ENCODE results near the gene ANKRD37. TPM values are rescaled to one million over a fixed set of nuclear protein-coding genes. Genes with fewer than 3 reads are reported as not detected.

Gene ANKRD37, protein sequence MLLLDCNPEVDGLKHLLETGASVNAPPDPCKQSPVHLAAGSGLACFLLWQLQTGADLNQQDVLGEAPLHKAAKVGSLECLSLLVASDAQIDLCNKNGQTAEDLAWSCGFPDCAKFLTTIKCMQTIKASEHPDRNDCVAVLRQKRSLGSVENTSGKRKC
- 11.0 TPM for total RNA-seq
- 13.6 TPM for polyA plus RNA-seq
- long read RNA-seq, donor 1, partial matches to known transcripts: 0 of 1 reads
- long read RNA-seq, donor 1, other reads (novel, unspliced or antisense): 0 of 1 reads
- long read RNA-seq, donor 2: 0 reads
- long read RNA-seq, donor 3, transcript ANKRD37-201 (5 exons, 1,141 nt): major isoform, 11 of 90 reads
- long read RNA-seq, donor 3, partial matches to known transcripts: 64 of 90 reads
- long read RNA-seq, donor 3, other reads (novel, unspliced or antisense): 14 of 90 reads
- long read RNA-seq, donor 4, partial matches to known transcripts: 35 of 37 reads
- long read RNA-seq, donor 4, other reads (novel, unspliced or antisense): 0 of 37 reads
- long read RNA-seq, donor 5, transcript ANKRD37-205 (2 exons, 668 nt): minor isoform, 5 of 40 reads
- long read RNA-seq, donor 5, transcript ANKRD37-201 (5 exons, 1,141 nt): major isoform, 27 of 40 reads
- long read RNA-seq, donor 5, partial matches to known transcripts: 6 of 40 reads
- long read RNA-seq, donor 5, other reads (novel, unspliced or antisense): 0 of 40 reads
- long read RNA-seq, donor 6, transcript ANKRD37-201 (5 exons, 1,141 nt): major isoform, 9 of 11 reads
- long read RNA-seq, donor 6, partial matches to known transcripts: 0 of 11 reads
- long read RNA-seq, donor 6, other reads (novel, unspliced or antisense): 0 of 11 reads
- long read RNA-seq, donor 7, transcript ANKRD37-201 (5 exons, 1,141 nt): major isoform, 17 of 18 reads
- long read RNA-seq, donor 7, partial matches to known transcripts: 0 of 18 reads
- long read RNA-seq, donor 7, other reads (novel, unspliced or antisense): 0 of 18 reads
- long read RNA-seq, donor 8, partial matches to known transcripts: 0 of 5 reads
- long read RNA-seq, donor 8, other reads (novel, unspliced or antisense): 0 of 5 reads
- long read RNA-seq, donor 9, partial matches to known transcripts: 0 of 2 reads
- long read RNA-seq, donor 9, other reads (novel, unspliced or antisense): 0 of 2 reads
- long read RNA-seq, donor 10, partial matches to known transcripts: 0 of 4 reads
- long read RNA-seq, donor 10, other reads (novel, unspliced or antisense): 0 of 4 reads

DNA sequence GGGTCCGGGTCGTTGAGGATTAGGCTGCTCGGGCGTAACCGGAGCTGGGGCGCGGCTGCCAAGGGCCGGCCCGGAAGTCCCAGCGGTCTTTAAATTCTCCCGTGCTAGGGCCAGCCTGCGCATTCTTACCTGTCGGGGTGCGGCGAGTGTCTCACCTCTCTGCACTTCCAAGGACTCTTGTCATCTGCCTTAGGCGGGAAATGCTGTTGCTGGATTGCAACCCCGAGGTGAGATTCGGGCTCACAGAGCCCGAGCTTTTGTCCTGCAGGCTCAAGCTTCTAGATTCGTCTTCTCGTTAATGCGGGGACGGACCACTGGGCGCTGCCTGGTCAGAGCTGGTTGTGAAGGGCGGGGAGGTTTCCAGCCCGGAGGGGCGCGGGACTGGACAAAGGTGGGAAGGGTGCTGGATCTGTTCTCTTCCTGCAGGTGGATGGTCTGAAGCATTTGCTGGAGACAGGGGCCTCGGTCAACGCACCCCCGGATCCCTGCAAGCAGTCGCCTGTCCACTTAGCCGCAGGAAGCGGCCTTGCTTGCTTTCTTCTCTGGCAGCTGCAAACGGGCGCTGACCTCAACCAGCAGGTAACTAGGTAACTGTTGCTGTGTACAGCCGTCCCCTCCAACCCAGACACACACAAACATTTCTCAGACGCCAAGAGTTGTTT, at the start of gene ANKRD37:
Gene ANKRD37, plus strand, starts transcription at position 118 of the 662 bp plus-strand sequence. Its CDS starts 83 bp downstream, at position 201.
- Histone ChIP-seq H3K4me3 (ENCODE audit: low read length in 2 of 2) (peak within 1 kb of the TSS; percentile 75 to 92), H3K4me1 (ENCODE audit: control insufficient read depth in 2 of 2, insufficient read depth in 2 of 2, low read length in 2 of 2) (peaks cover 6% of the 10 kb centered on the region in 2 donors), H3K36me3 (ENCODE audit: control insufficient read depth in 2 of 2, insufficient read depth in 2 of 2, low read length in 1 of 2) (peaks cover 0 to 29% of the 10 kb centered on the region in 2 donors), H3K27ac (ENCODE audit: low read depth in 1 of 2, low read length in 1 of 2) (peak within 1 kb of the TSS; percentile 99 to 100), H3K9me3 (ENCODE audit: control insufficient read depth in 2 of 2, insufficient read depth in 1 of 2, low read length in 1 of 2) (no peaks in the 10 kb centered on the region), H3K27me3 (ENCODE audit: control insufficient read depth in 2 of 2, insufficient read depth in 1 of 2, low read length in 1 of 2) (no peaks in the 10 kb centered on the region)
- DNase-seq (ENCODE audit: low read depth in 6 of 9, low spot score in 9 of 9): peak in 4 of 9 donors; percentile 2 to 15 (median 8)
- WGBS: 27% methylated on average over 38 of the region's 38 CpGs

DNA sequence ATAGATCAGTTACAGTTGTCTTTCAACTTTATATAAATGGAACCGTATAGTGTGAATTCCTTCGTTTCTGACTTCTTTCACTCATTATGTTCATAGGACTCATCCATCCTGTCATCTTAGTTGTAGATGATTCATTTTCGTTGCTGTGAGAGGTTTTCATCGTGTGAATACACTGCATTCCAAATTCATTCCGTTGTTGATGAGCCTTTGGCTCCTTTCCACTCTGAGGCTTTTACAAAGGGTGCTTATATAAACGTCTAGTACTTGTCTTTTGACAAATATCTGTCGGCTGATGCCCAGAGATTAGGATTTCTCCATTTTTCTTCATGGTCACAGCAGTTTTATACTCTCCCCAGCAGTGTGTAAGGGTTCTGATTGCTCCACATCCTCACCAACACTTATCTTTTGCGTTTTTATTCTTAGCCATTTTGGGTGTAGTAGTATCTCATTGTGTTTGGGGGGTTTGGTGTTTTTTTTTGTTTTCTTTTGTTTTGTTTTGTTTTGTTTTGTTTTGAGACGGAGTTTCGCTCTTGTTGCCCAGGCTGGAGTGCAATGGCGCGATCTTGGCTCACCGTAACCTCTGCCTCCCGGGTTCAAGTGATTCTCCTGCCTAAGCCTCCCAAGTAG, 49.6 kb upstream of the ANKRD37 start:
- H3K27ac ChIP-seq (ENCODE audit: low read depth in 1 of 2, low read length in 1 of 2): no peak overlapping the region
- H3K9me3 ChIP-seq (ENCODE audit: control insufficient read depth in 2 of 2, insufficient read depth in 1 of 2, low read length in 1 of 2): no peaks in the 10 kb centered on the region
- no peaks in the 10 kb centered on the region for H3K36me3 ChIP-seq (ENCODE audit: control insufficient read depth in 2 of 2, insufficient read depth in 2 of 2, low read length in 1 of 2)
- peaks cover 0 to 7% of the 10 kb centered on the region in 2 donors for H3K4me1 ChIP-seq (ENCODE audit: control insufficient read depth in 2 of 2, insufficient read depth in 2 of 2, low read length in 2 of 2)
- WGBS: 98% methylated on average over 14 of the region's 14 CpGs
- H3K27me3 ChIP-seq (ENCODE audit: control insufficient read depth in 2 of 2, insufficient read depth in 1 of 2, low read length in 1 of 2): no peaks in the 10 kb centered on the region
- no peak for DNase-seq (ENCODE audit: low read depth in 6 of 9, low spot score in 9 of 9)
- H3K4me3 ChIP-seq (ENCODE audit: low read length in 2 of 2): no peak overlapping the region

DNA sequence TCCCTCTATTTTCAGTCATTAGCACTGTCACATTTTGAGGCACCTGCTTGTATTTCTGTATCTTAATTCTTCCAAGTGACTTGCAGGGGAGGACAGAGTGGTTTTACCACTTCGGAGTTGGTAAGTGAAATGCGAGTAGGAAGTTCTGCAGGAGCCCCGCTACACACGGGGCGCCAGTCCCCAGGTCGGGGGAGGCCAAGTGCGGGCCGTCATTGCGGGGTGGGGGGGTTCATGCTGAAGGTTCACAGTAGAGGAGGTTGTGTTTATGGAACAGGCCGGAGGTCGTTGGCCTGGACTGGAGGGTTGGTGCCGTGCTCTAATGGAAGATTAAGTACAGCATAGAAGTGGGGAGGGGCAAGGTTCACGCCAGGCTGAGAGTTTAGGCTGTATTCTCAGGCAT, 45.0 kb upstream of the ANKRD37 start:
- Histone ChIP-seq H3K36me3 (ENCODE audit: control insufficient read depth in 2 of 2, insufficient read depth in 2 of 2, low read length in 1 of 2) (no peaks in the 10 kb centered on the region), H3K27me3 (ENCODE audit: control insufficient read depth in 2 of 2, insufficient read depth in 1 of 2, low read length in 1 of 2) (no peaks in the 10 kb centered on the region), H3K27ac (ENCODE audit: low read depth in 1 of 2, low read length in 1 of 2) (no peak overlapping the region), H3K4me1 (ENCODE audit: control insufficient read depth in 2 of 2, insufficient read depth in 2 of 2, low read length in 2 of 2) (no peaks in the 10 kb centered on the region), H3K4me3 (ENCODE audit: low read length in 2 of 2) (no peak overlapping the region), H3K9me3 (ENCODE audit: control insufficient read depth in 2 of 2, insufficient read depth in 1 of 2, low read length in 1 of 2) (no peaks in the 10 kb centered on the region)
- 94% methylated on average over 13 of the region's 13 CpGs for WGBS
- no peak for DNase-seq (ENCODE audit: low read depth in 6 of 9, low spot score in 9 of 9)

DNA sequence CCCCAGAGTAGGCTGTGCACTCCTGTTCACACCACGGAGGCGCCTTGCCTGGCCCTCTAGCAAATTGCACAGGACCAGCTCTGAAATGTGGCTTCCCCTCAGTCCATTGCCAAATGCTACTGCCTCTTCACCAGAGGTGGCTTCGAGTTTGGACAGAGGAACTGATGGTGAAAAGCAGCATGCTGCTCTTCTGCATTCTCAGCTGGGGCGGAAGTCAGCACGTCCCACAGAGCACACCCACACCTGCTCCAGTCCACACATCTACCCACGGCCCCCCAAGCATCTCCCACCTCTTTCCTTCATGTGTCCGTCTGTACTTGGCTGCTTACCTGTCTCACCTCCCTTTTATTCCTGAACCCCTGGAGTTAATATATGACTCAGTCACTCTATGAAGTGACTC, 44.4 kb upstream of the ANKRD37 start:
- DNase-seq (ENCODE audit: low read depth in 6 of 9, low spot score in 9 of 9): no peak
- Histone ChIP-seq H3K27ac (ENCODE audit: low read depth in 1 of 2, low read length in 1 of 2) (no peak overlapping the region), H3K36me3 (ENCODE audit: control insufficient read depth in 2 of 2, insufficient read depth in 2 of 2, low read length in 1 of 2) (no peaks in the 10 kb centered on the region), H3K4me3 (ENCODE audit: low read length in 2 of 2) (no peak overlapping the region), H3K27me3 (ENCODE audit: control insufficient read depth in 2 of 2, insufficient read depth in 1 of 2, low read length in 1 of 2) (no peaks in the 10 kb centered on the region), H3K9me3 (ENCODE audit: control insufficient read depth in 2 of 2, insufficient read depth in 1 of 2, low read length in 1 of 2) (no peaks in the 10 kb centered on the region), H3K4me1 (ENCODE audit: control insufficient read depth in 2 of 2, insufficient read depth in 2 of 2, low read length in 2 of 2) (no peaks in the 10 kb centered on the region)
- 91% methylated on average over 7 of the region's 7 CpGs for WGBS

DNA sequence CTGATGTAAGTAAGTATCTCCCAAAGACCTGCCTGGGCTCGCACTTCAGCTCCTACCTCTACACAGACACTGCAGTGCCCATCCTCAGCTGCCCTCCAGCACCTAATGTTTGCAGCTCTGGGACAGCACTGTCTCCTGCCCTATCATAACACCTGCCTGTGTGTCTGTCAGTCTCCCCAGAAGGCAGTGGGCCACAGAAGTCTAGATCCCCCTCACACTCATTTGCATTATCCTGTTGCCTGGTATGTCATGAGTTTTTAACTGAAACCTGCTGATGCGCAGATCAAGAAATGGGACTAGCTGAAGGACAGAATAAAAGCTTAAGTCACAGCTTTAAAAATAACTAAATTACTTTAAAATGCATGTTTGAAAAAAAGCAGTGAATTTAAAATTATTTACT, 43.9 kb upstream of the ANKRD37 start:
- no peak for DNase-seq (ENCODE audit: low read depth in 6 of 9, low spot score in 9 of 9)
- Histone ChIP-seq H3K27me3 (ENCODE audit: control insufficient read depth in 2 of 2, insufficient read depth in 1 of 2, low read length in 1 of 2) (no peaks in the 10 kb centered on the region), H3K4me1 (ENCODE audit: control insufficient read depth in 2 of 2, insufficient read depth in 2 of 2, low read length in 2 of 2) (no peaks in the 10 kb centered on the region), H3K36me3 (ENCODE audit: control insufficient read depth in 2 of 2, insufficient read depth in 2 of 2, low read length in 1 of 2) (no peaks in the 10 kb centered on the region), H3K4me3 (ENCODE audit: low read length in 2 of 2) (no peak overlapping the region), H3K27ac (ENCODE audit: low read depth in 1 of 2, low read length in 1 of 2) (no peak overlapping the region), H3K9me3 (ENCODE audit: control insufficient read depth in 2 of 2, insufficient read depth in 1 of 2, low read length in 1 of 2) (no peaks in the 10 kb centered on the region)
- 98% methylated on average over 2 of the region's 2 CpGs for WGBS

DNA sequence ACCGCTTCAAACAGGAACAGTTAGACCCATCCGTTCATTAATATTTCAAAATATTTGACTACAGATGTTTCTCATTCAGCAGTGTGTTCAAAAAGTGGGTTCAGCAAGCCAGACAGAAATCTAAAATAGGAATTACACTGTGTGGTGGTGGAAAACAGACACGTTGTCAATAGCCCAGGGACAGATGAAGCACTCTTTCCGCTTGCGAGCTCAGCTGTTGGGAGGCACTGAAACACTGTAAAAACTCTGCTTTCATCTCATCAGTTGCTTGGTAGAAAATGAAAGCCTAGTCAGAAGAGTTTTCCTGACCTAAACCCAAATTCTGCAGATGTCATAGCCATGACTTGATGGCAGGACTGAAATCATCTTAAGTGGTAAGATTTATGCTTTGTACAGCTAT, 39.4 kb upstream of the ANKRD37 start:
- 97% methylated on average over 5 of the region's 5 CpGs for WGBS
- H3K36me3 ChIP-seq (ENCODE audit: control insufficient read depth in 2 of 2, insufficient read depth in 2 of 2, low read length in 1 of 2): no peaks in the 10 kb centered on the region
- H3K4me3 ChIP-seq (ENCODE audit: low read length in 2 of 2): no peak overlapping the region

DNA sequence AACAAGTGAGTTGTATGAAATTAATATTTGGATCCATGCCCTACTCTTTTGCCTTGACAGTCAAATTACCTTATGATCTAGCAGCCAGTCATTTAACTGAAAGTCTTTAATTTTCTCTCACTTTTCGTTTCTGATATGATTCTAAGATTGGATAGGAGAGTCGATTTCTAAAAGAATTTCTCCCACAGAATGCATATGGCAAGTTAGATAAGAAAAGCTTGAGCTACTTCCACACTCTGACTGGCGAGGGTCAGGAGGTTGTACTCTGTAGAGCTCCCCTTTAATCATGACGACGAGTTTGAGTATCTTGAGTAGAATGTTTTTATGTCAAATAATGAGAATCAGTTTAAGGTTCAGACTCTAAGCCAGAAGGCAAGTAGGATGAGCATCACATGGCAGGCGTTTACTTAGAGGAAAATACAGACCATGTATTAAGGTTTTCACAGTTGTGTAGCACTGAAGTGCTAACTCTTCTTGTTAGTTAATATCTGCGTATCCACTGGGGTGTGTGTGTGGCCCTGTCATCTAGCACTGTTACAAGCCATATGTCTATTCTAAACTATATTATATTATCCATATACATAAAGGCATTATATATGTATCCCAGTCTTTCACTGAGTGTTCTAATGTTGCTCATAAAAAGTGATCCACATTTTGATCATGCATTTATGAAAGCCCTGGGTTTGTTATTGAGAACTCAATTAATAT, 38.8 kb upstream of the ANKRD37 start:
- no peak for DNase-seq (ENCODE audit: low read depth in 6 of 9, low spot score in 9 of 9)
- H3K27ac ChIP-seq (ENCODE audit: low read depth in 1 of 2, low read length in 1 of 2): no peak overlapping the region
- H3K9me3 ChIP-seq (ENCODE audit: control insufficient read depth in 2 of 2, insufficient read depth in 1 of 2, low read length in 1 of 2): no peaks in the 10 kb centered on the region
- H3K4me1 ChIP-seq (ENCODE audit: control insufficient read depth in 2 of 2, insufficient read depth in 2 of 2, low read length in 2 of 2): no peaks in the 10 kb centered on the region
- H3K4me3 ChIP-seq (ENCODE audit: low read length in 2 of 2): no peak overlapping the region
- 94% methylated on average over 7 of the region's 7 CpGs for WGBS
- no peaks in the 10 kb centered on the region for H3K36me3 ChIP-seq (ENCODE audit: control insufficient read depth in 2 of 2, insufficient read depth in 2 of 2, low read length in 1 of 2)
- no peaks in the 10 kb centered on the region for H3K27me3 ChIP-seq (ENCODE audit: control insufficient read depth in 2 of 2, insufficient read depth in 1 of 2, low read length in 1 of 2)

More for the DNA sequence above, 39.4 kb upstream of the ANKRD37 start:
- no peaks in the 10 kb centered on the region for H3K27me3 ChIP-seq (ENCODE audit: control insufficient read depth in 2 of 2, insufficient read depth in 1 of 2, low read length in 1 of 2)
- no peak overlapping the region for H3K27ac ChIP-seq (ENCODE audit: low read depth in 1 of 2, low read length in 1 of 2)
- H3K4me1 ChIP-seq (ENCODE audit: control insufficient read depth in 2 of 2, insufficient read depth in 2 of 2, low read length in 2 of 2): no peaks in the 10 kb centered on the region
- no peak for DNase-seq (ENCODE audit: low read depth in 6 of 9, low spot score in 9 of 9)
- no peaks in the 10 kb centered on the region for H3K9me3 ChIP-seq (ENCODE audit: control insufficient read depth in 2 of 2, insufficient read depth in 1 of 2, low read length in 1 of 2)

DNA sequence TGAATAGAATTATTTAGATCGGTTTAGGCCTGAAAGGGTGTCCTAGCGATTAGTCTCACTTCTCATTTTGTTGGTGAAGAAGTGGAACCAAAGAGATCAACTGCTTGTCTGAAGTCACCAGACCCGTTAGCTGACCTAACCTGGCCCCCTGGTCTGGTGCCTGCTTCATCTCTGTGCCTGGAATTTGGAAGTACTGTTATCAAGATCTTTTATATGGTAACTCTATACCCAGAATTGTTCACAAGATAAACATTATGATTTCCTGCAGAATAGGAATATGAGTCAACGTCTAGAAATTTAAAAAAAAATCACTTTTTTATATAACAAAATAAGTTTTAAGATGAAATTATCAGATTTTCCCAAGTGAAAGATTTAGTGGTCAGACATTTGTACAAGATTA, 38.1 kb upstream of the ANKRD37 start:
- H3K36me3 ChIP-seq (ENCODE audit: control insufficient read depth in 2 of 2, insufficient read depth in 2 of 2, low read length in 1 of 2): no peaks in the 10 kb centered on the region
- WGBS: 93% methylated on average over 4 of the region's 4 CpGs

More for the DNA sequence above, 38.1 kb upstream of the ANKRD37 start:
- no peak for DNase-seq (ENCODE audit: low read depth in 6 of 9, low spot score in 9 of 9)
- Histone ChIP-seq H3K4me1 (ENCODE audit: control insufficient read depth in 2 of 2, insufficient read depth in 2 of 2, low read length in 2 of 2) (no peaks in the 10 kb centered on the region), H3K9me3 (ENCODE audit: control insufficient read depth in 2 of 2, insufficient read depth in 1 of 2, low read length in 1 of 2) (no peaks in the 10 kb centered on the region), H3K27ac (ENCODE audit: low read depth in 1 of 2, low read length in 1 of 2) (no peak overlapping the region), H3K27me3 (ENCODE audit: control insufficient read depth in 2 of 2, insufficient read depth in 1 of 2, low read length in 1 of 2) (no peaks in the 10 kb centered on the region), H3K4me3 (ENCODE audit: low read length in 2 of 2) (no peak overlapping the region)

Measured in thymus (tissue), 14 donors.